Smooth muscle cell (in vitro differentiated cells): Measurements from ENCODE around the gene ACER2. TPM values are rescaled to one million over a fixed set of nuclear protein-coding genes. Genes with fewer than 3 reads are reported as not detected.

Experiments used
- DNase-seq: peaks from one replicate; lab custom pipeline; 2025; ENCODE audit not compliant: unreplicated experiment; lab: John Stamatoyannopoulos, UW
- H2AFZ ChIP-seq: fragments of 200-600 bp; sonication (generic); 2 replicates; pipeline ENCODE4 v1.6.0; 2016; ENCODE audit warnings: antibody characterized with exemption, low read depth, mild to moderate bottlenecking
- H3F3A ChIP-seq: fragments of 200-600 bp; sonication (generic); 2 replicates; pipeline ENCODE4 v1.6.0; 2017; ENCODE audit warnings: antibody characterized with exemption, low read depth
- H3K27ac ChIP-seq: fragments of 200-600 bp; sonication (generic); 2 replicates; pipeline ENCODE4 v1.5.1; 2016; ENCODE audit warnings: low read depth, mild to moderate bottlenecking
- H3K27me3 ChIP-seq: fragments of 200-600 bp; sonication (generic); 2 replicates; pipeline ENCODE4 v1.6.1; 2016; ENCODE audit warnings: low read depth, mild to moderate bottlenecking
- H3K36me3 ChIP-seq: fragments of 200-600 bp; sonication (generic); 2 replicates; pipeline ENCODE4 v1.5.1; 2016; ENCODE audit warnings: low read depth
- H3K4me1 ChIP-seq: fragments of 200-600 bp; sonication (generic); 2 replicates; pipeline ENCODE4 v1.5.1; 2016; ENCODE audit warnings: low read depth
- H3K4me2 ChIP-seq: fragments of 200-600 bp; sonication (generic); 2 replicates; pipeline ENCODE4 v1.6.0; 2016; ENCODE audit warnings: mild to moderate bottlenecking
- H3K4me3 ChIP-seq: fragments of 200-600 bp; sonication (generic); 2 replicates; pipeline ENCODE4 v1.5.1; 2016; ENCODE audit warnings: mild to moderate bottlenecking
- H3K79me2 ChIP-seq: fragments of 200-600 bp; sonication (generic); 2 replicates; pipeline ENCODE4 v1.6.0; 2016; ENCODE audit warnings: low read depth, mild to moderate bottlenecking
- H3K9ac ChIP-seq: fragments of 200-600 bp; sonication (generic); 2 replicates; pipeline ENCODE4 v1.6.0; 2016; ENCODE audit warnings: low read depth
- H3K9me3 ChIP-seq: fragments of 200-600 bp; sonication (generic); replicated peaks from 2 replicates; pipeline ENCODE4 v1.5.1; 2016; ENCODE audit warnings: low read depth
- H4K20me1 ChIP-seq: fragments of 200-600 bp; sonication (generic); 2 replicates; pipeline ENCODE4 v1.6.0; 2016; ENCODE audit warnings: low read depth
- WGBS: methylation state at CpG from one replicate; pipeline ENCODE4 v1.1.7; 2016; ENCODE audit warnings: low lambda C conversion rate; 5-methylcytosine and 5-hydroxymethylcytosine counted together
- polyA plus RNA-seq: library from polyadenylated mRNA; unstranded; fragments of >200 nt; fragmentation: Nextera tagmentation; extraction: Ambion mirVana; gene quantifications from 2 replicates; pipeline ENCODE4 v1.2.1, GENCODE V29; 2016
- total RNA-seq: library from RNA; depleted of rRNA; stranded (reverse); fragments of >200 nt; gene quantifications from 2 replicates; pipeline ENCODE4 v1.2.3, GENCODE V29; 2014
- TF ChIP-seq, protein P1 (sequence below): fragments of 200-600 bp; sonication (generic); IDR thresholded peaks from 2 replicates; pipeline ENCODE4 v1.5.1; 2017; ENCODE audit warnings: borderline replicate concordance, mild to moderate bottlenecking, antibody characterized with exemption; ENCODE audit not compliant: insufficient read depth, poor library complexity, severe bottlenecking

Gene ACER2
- total and polyA plus RNA-seq, 2 experiments from 2014 or later = 0.49 to 4.2 TPM

DNA sequence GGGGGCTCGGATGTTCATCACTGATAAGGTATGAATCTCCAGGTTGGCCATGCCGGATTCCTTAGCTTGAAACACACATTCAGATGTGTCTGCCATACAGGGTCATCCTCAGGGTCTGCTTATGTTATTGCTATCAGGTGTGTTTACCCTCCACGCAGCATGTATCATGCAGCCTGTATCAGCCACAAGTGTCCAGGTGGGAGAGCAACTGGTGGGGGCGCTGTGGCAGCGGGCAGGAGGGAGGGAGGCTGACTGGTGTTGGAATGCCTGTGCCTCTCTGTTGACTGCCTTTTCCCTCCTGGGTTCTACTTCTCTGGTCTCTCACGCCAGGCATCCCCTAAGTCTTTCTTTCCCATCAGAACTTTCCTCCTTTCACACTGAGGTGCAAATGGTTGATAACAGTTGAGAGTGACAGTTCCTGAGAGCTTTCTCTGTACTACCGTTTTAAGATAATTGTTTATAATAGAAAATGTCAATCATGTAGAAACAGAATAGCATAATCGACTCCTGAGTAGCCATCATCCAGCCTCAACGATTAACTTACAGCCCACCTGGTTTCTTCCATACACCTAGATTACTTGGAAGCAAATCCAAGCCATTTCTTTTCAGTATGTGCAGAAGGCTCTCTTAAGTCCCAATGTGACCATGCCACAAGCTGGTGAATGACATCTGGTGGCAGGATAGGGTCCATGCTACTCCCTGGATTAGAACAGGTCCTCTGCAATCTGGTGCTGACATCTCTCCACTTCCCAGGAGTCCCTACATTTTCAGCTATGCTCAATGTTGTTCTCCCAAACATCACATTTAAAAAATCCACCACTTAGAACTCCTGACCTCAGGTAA lies 86.6 kb downstream of the ACER2 start:
- Histone ChIP-seq H3K79me2 (no peaks in the 10 kb centered on the region), H3K4me2 (no peak overlapping the region), H3K9me3 (peaks cover under 1% of the 10 kb centered on the region), H3K27ac (no peak overlapping the region), H3K4me1 (peaks cover 3% of the 10 kb centered on the region), H3K27me3 (no peaks in the 10 kb centered on the region), H3K36me3 (no peaks in the 10 kb centered on the region), H3K4me3 (no peak overlapping the region), H2AFZ (no peak overlapping the region), H3K9ac (no peak overlapping the region), H3F3A (no peaks in the 10 kb centered on the region), H4K20me1 (no peaks in the 10 kb centered on the region)
- DNase-seq = no peak
- 87% methylated on average over 9 of the region's 9 CpGs for WGBS
- TF ChIP-seq, protein P1, sequence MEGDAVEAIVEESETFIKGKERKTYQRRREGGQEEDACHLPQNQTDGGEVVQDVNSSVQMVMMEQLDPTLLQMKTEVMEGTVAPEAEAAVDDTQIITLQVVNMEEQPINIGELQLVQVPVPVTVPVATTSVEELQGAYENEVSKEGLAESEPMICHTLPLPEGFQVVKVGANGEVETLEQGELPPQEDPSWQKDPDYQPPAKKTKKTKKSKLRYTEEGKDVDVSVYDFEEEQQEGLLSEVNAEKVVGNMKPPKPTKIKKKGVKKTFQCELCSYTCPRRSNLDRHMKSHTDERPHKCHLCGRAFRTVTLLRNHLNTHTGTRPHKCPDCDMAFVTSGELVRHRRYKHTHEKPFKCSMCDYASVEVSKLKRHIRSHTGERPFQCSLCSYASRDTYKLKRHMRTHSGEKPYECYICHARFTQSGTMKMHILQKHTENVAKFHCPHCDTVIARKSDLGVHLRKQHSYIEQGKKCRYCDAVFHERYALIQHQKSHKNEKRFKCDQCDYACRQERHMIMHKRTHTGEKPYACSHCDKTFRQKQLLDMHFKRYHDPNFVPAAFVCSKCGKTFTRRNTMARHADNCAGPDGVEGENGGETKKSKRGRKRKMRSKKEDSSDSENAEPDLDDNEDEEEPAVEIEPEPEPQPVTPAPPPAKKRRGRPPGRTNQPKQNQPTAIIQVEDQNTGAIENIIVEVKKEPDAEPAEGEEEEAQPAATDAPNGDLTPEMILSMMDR = no peak

DNA sequence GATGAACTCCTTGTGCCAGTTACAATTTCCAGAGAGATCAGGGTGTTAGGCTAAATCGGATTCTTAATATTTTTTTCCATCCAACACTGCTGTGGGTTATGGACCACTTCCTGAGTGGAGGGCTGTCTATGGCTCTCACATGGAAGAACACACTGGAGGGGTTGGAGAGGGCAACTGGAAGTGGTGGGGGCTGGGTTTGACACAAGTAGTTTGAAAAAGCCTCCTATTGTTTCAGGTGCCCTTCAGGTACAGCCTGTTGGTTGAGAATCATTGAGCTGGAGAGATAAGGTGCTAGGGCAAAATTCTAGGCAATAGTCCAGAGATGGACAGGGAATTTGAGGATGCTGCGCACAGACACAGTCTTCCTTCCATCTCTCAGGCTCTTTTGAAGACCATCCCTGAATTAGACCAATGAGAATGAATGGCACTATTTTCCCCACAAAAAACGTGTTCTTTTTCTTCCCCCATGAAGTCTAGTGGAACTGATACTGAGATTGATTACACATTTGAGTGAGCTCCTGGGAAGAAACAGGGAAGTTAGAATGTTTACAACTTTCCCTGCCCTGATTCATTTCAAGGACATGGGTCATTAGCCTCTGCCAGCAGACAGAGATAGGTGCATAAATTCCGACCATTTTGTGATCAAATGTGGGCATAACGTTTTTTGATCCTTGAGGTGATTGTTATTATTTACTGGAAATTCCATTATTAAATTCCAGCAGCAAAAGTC lies 87.7 kb downstream of the ACER2 start:
- no peak for DNase-seq
- Histone ChIP-seq H3K36me3 (no peaks in the 10 kb centered on the region), H3K4me2 (no peak overlapping the region), H3K79me2 (no peaks in the 10 kb centered on the region), H3K27ac (no peak overlapping the region), H3K4me1 (peaks cover 3% of the 10 kb centered on the region), H3K9ac (no peak overlapping the region), H3F3A (no peaks in the 10 kb centered on the region), H3K27me3 (no peaks in the 10 kb centered on the region), H3K9me3 (peaks cover 3% of the 10 kb centered on the region), H3K4me3 (no peak overlapping the region), H4K20me1 (no peaks in the 10 kb centered on the region), H2AFZ (no peak overlapping the region)
- TF ChIP-seq, protein P1 = no peak
- 80% methylated on average over 5 of the region's 5 CpGs for WGBS

DNA sequence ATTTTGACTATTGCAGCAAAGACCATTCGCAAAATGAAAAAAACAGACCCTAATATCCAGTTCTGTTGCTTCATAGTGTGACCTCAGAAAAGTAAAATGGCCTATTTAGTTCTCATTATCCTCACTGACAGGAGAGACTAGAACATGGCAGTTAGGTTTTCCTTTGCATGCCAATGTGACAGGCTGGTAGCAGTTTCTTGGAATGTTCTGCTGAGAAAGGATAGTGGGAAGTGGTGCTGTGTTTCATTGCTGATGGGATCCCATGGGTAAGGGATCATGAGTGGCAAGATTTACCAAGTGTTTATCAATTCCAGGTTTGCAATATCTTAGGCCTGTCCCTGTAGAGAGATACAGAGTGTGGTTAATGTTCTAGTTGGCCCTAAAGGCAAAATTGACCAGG lies 88.5 kb downstream of the ACER2 start:
- Histone ChIP-seq H3K36me3 (no peaks in the 10 kb centered on the region), H3F3A (no peaks in the 10 kb centered on the region), H3K4me1 (peaks cover 3% of the 10 kb centered on the region), H3K4me3 (no peak overlapping the region), H3K79me2 (no peaks in the 10 kb centered on the region), H3K4me2 (no peak overlapping the region), H3K27ac (peak overlapping the region; percentile 26), H3K9me3 (peaks cover 3% of the 10 kb centered on the region), H3K9ac (no peak overlapping the region), H3K27me3 (no peaks in the 10 kb centered on the region), H2AFZ (no peak overlapping the region), H4K20me1 (no peaks in the 10 kb centered on the region)
- TF ChIP-seq, protein P1 = no peak
- DNase-seq = no peak
- 97% methylated on average over 1 of the region's 1 CpG for WGBS
